GM18867 (cell line): Measurements from ENCODE around the gene MRPS34.

Experiments used
- ATAC-seq: cut with Tn5 transposase; IDR thresholded peaks from one replicate; pipeline ENCODE4 v1.9.1; 2021; ENCODE audit warnings: mild to moderate bottlenecking, moderate library complexity; ENCODE audit not compliant: unreplicated experiment

The MRPS34 gene

DNA sequence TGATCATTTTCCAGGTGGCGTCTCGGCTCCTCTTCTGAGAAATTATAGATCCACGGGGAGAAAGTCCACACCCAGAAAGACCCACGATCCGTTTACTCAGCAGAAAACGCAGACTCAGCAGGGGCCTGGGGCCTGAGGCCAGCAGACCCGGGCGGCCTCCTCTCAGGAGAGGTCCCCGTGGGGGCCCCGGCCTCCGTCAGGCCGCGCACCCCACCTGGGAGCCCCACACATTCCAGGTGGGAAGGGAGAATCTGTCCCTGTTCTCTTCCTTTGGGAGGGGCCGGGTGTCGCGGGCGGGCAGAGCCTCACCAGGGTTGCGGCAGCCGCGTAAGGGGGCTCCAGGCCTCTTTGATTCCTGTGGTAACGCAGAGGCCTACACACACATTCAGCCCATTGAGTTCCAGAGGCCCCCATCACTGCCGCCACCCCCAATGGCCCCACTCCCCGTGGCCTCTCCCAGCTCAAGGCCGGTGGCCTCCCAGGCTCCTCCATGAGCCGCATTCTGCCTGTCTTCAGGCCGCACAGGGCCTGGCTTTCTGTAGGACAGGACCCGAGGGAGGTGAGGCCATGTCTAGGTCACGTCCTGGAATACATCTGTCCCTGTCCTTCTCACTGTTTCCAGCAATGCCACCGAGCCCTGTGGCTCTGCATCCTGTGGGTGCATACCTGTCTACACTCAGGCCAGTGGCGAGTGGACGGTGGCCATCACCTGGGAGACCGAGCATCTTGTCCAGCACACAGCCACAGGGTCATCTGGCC is 22.2 kb upstream of the MRPS34 start:
- ATAC-seq, result no peak

DNA sequence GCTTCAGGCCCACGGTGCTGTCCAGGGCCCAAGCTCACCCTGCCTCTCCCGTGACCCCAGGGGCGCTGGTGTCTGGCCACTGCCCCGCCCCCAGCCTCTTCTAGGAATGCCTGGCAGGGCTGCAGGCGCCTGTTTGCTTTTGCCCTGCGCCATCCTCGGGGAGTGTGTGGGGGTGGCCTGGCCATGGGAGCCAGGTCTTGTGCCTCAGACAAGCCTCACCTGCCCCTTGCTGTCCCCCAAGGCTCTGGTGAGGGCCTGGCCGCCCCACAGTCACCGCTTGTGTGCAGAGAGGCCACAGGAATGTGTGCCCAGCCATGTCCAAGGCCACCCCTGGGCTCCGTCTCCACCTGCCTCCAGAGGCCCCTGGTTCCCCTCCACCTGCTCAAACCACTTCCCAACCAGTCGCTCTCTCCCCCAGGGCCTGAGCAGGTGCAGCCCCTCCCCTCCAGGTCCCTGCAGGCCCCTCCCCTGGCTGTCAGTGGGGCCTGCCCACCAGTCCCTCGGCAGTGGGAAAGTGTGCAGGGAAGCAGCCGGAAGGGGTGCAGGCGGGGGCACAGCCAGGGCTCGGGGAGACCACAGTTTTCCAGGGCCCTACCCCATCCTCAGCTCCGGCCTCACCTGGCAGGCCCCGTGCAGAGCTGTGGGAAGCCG is 21.4 kb upstream of the MRPS34 start:
- ATAC-seq, result no peak

DNA sequence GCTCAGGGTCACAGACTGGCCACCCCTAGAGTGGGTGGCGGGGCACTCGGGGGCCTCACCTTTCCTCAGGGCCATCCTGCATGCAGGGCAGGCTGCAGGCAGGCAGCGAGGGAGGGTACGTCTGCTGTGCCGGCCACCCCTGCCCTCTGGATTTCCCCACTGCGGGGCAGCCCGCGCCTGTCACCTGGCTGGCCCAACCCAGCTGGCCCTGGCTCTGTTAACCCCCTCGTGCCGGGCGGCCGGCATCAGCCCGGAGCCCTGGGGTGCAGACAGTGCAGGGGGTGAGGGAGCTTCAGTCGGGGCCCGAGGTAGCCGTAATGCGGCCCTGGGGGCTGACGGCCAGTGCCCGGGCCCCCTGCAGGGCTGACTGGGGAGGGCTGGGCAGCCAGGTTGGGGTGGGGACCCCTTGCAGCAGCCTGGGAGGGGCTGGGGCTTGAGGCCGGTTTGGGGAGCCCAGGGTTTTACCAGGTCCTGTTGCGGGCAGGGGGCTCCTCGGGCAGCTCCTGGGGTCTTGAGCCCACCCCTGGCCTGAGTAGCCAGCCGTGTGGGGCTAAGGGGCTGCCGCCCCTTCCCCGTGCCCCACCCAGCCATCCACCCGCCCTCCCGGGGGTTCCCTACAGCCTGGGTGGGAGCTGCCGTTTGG is 20.8 kb upstream of the MRPS34 start, which contains the start of gene IGFALS:
IGFALS (minus strand) TSS at position 128 of the 643 bp plus-strand sequence; CDS start at position 75, 53 bp downstream.
- ATAC-seq, result no peak

DNA sequence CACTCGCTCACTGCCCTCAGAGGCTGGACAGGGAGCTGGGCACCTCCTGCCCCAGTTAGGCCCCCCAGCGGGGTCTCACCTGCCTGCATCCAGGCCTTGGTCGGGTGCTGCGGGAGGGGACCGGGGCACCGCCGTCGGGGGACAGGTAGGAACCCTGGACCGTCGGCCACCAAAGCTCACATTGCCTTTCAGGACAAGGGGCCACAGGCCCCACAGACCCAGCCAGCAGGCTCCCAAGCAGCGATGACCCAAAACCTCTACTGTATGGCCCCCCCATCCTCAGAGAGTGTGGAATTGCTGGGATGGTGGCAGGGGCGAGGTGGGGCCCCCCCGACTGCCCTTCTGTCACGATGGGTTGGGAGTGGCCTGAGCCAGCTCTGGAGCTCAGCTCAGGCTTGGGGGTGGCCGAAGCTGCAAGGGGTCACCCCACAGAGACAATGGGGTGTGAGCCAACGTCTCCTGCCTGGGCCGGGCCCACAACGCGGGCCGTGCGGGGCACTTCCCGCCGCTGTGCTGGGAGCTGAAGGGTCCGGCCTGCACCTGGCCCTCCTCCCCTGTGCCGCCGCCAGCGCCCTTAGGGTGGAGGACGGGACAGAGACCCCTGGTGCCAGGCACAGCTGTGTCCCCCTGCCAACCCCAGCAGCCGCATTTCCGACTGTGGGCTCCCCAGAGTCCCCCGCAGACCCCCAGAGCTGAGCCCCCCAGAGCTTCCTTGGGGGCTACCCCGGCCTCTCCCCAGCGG is 20.1 kb upstream of the MRPS34 start:
- no peak for ATAC-seq

DNA sequence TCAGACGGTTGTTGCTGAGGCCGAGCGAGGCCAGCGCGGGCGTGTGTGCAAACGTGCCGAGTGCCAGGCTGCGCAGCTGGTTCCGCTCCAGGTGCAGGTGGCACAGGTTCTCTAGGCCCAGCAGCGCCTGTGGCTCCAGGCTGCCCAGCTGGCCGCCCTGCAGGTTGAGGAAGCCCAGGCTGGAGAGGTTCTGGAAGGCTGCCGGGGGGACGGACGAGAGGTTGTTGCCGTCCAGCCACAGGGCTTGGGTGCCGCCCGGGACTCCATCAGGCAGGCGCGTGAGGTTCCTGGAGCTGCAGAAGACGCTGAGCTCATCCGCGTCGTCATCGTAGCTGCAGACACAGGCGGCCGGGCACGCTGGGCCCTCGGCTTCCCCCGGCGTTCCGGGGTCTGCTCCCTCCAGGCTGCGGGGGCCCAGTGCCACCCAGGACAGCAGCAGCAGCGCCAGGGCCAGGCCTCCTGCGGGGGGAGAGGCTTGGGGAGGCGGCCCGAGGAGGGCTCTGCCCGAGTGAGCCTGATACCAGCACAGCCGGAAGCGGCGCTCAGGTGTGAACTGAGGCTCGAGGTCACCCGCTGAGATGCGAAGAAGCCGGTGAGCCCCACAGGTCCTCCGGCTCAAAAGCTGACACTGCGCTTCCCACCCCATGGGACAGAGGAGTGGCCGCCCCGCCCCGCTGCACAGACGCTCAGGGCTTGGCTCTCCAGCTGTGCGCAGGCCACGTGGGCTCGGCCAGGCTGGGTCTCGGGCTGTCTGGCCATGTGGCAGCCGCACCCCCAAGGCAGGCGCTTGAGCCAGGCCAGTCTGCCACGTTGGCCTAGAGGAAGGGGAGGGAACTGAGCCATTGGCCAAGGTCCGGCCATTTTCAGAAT is 19.2 kb upstream of the MRPS34 start:
- ATAC-seq, result no peak

DNA sequence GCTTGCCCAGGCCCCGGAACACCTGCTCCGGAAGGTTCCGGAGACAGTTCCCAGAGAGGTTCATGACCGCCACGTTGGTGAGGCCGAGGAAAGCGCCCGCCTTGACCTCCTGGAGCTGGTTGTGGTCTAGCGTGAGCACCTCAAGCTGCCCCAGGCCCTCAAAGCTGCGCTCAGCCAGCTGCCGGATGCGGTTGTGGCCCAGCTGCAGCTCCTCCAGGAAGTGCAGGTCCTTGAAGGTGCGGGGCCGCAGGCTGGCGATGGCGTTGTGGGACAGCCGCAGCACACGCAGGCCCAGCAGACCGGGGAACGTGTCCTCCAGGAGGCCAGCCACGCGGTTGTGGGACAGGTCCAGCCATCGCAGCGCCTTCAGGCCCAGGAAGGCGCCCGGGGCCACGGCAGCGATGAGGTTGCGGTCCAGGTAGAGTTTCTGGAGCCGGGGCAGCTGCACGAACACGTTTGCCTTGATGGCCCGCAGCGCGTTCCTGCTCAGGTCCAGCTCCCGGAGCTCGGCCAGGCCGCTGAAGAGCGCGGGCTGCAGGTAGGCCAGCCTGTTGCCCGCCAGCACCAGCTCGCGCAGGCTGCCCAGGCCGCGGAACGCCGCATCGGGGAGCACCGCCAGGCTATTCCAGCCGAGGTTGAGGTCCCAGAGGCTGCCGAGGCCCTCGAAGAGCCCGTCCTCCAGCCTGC is 18.5 kb upstream of the MRPS34 start:
- ATAC-seq, result no peak

DNA sequence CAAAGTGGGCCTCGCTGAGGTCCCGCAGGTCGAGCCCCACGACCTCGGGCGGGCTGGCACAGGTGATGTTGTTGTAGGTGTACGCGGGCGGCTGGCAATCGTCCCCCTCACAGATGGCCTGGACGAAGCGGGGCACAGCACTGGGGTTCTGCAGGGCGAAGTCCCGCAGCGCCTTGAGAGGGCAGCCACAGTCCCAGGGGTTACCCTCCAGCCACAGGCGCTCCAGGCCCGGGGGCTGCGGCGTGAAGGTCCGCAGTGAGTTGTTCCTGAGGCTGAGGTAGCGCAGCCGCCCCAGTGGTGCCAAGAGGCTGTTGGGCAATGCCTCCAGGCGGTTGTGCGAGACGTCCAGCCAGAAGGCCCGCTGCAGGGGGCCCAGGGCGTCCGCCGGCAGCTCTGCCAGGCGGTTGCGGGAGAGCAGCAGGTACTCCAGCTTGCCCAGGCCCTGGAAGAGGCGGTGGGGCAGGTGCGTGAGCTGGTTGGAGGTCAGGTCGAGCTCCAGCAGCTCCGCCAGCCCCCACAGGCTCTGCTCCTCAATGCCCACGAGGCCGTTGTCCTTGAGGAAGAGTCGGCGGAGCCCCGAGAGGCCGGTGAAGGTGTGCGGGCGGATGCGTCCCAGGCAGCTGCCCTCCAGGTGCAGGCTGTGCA is 17.8 kb upstream of the MRPS34 start:
- ATAC-seq, result no peak

DNA sequence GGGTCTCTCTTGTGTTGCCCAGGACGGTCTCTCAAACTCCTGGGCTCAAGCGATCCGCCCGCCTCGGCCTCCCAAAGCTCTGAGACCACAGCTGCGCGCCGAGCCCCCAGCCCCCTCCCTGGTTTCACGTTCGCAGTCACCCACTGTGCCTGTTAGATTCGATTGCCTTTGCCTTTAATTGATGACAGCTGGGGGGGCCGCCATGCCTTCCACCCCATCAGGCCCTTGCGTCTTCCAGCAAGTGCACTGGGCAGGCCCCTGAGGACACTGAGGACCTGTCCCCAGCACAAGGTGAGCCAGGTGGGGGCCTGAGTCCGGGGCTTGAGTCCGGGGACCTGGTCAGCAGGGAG is 17.3 kb upstream of the MRPS34 start:
- no peak for ATAC-seq

DNA sequence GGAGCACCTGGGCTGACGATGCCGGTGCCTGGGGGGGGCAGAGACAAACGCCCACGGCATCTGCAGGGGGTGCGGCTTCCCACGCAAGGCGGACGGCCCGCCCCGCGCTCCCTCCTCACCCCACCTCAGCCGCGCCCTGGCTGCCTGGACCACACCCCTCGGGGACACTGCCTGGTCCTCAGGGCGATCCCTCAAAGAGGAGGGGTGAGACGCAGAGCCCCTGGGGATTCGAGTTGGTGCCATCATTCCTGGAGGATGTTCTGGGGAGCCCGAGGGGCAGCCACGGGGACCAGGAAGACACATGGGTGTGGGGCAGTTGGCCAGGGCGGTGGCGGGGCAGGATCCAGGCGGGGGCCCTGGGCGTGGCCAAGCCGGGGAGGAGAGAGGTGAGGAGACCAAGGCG is 16.7 kb upstream of the MRPS34 start:
- ATAC-seq, result no peak

DNA sequence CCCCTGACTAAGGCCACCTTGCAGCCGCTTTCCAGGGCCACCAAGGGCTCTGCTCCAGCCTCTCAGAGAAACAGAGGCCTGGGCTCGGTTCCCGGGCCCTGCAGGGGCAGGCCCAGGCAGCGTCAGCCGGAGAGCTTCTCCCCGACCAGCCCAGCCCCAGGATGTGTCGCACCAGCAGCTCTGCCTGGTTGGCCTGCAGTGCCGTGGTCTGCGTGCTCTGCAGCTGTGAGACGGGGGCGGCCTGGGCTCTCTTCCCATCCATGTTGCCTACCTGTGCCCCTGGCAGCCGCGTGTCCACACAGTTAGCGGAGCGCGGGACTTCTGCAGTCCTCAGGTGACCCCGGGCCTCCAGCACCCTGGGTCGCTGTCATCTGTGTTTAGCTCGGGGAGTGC is 15.8 kb upstream of the MRPS34 start:
- ATAC-seq, result no peak

DNA sequence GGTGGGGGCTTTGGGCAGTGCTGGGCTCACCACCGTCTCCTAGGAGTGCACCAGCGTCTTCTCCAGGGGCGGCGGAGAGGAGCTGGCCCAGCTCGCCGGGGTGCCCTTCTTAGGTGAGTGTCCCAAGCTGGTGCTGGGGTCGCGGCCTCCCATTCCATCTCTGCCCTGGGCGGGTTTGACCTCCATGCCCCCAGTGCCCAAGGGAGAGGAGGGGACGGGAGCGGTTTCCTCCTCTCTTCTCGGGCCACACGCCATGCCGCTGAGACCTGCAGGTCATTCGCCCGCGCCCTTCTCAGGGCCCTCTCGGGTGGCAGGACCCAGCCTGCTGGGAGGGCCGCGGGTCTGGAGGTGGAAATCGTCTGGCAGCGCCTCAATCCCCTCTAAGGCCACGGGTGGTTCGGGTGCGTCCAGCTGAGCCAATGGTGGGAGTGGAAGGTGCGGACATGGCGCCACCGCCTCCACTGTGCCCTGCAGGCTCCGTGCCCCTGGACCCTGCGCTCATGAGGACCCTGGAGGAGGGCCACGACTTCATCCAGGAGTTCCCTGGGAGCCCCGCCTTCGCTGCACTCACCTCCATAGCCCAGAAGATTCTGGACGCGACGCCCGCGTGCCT is 15.3 kb upstream of the MRPS34 start:
- no peak for ATAC-seq

DNA sequence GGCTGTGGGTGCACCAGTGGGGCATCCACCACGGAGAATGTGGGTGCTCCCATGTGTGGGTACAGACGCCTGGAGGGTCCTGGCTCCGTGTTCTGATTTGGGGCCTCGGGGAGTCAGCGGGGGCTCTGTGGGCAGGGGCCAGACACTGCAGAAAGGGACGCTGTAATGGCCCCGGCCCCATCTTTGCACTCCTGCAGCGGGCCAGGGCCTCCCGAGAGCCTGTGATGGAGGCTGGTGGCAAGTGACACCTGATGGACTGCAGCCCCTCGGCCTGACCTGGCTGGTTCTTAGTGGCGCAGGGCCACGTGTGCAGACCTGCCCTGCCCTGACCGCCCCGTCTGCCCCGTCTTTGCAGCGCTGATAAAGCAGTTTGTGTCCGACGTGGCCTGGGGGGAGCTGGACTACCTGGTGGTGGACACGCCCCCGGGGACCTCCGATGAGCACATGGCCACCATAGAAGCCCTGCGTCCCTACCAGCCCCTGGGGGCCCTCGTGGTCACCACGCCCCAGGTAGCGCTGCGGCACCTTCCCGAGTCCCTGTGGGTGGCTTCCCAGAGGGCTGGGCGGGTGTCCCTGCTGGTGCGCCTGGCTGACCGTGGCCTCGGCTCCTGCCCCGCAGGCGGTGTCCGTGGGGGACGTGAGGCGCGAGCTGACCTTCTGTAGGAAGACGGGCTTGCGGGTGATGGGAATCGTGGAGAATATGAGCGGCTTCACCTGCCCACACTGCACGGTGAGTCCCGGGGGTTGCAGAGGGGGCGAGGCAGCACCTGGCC is 14.6 kb upstream of the MRPS34 start:
- ATAC-seq, result no peak

DNA sequence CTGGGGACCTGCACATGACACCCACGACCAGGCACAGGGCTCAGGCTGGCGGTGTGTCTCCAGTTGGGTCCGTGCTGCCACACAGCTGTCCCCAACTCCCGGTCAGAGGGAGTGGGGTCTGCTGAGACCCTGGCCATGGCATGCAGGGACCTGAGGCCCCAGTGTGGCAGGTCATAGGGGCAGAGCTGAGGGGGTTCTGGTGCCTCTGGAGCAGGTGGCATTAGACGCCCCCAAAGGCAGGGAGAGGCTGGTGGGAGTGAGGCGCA is 14.1 kb upstream of the MRPS34 start:
- ATAC-seq, result no peak

DNA sequence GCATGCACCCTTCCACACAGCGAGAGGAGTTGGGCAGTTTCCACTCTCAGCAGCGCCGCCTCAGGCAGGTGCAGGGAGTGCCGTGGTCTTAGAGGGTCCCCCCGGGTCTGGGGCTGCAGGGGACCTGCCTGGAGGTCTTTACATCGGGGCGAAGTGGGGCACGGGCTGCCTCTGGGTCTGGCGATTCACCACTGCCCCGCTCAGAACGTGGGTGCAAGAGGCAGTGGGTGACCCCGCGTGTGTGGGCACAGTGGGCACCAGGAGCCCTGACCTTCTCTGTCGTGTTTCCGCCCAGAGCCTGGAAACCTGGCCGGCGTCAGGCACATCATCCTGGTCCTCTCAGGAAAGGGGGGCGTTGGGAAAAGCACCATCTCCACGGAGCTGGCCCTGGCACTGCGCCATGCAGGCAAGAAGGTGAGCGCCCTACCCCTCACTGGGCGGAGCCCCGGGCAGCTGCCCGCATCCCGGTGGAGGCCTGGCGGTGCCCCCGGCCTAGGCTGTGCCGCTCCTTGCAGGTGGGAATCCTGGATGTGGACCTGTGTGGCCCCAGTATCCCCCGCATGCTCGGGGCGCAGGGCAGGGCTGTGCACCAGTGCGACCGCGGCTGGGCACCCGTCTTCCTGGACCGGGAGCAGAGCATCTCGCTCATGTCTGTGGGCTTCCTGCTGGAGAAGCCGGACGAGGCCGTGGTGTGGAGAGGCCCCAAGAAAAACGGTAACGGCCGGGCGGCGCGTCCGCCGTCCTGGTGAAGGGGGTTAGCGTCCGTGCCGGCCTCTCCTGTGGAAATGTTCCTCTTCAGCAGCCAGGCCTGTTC is 13.5 kb upstream of the MRPS34 start:
- no peak for ATAC-seq

DNA sequence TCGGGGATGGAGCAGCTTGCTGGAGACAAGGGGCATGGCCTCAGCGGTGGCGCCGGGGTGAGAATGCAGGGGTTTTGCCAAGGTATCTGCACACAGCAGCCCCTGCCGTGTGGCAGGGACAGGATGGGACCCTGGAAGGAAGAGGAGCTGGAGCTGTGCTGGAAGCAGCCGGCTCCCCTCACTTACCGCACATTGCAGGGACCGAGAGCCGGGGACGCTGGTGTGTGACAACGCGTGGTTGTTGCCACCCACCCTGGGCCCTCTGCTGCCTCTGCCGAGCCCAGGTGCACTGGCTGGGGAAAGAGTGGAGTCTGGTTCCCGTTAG is 12.9 kb upstream of the MRPS34 start:
- no peak for ATAC-seq

DNA sequence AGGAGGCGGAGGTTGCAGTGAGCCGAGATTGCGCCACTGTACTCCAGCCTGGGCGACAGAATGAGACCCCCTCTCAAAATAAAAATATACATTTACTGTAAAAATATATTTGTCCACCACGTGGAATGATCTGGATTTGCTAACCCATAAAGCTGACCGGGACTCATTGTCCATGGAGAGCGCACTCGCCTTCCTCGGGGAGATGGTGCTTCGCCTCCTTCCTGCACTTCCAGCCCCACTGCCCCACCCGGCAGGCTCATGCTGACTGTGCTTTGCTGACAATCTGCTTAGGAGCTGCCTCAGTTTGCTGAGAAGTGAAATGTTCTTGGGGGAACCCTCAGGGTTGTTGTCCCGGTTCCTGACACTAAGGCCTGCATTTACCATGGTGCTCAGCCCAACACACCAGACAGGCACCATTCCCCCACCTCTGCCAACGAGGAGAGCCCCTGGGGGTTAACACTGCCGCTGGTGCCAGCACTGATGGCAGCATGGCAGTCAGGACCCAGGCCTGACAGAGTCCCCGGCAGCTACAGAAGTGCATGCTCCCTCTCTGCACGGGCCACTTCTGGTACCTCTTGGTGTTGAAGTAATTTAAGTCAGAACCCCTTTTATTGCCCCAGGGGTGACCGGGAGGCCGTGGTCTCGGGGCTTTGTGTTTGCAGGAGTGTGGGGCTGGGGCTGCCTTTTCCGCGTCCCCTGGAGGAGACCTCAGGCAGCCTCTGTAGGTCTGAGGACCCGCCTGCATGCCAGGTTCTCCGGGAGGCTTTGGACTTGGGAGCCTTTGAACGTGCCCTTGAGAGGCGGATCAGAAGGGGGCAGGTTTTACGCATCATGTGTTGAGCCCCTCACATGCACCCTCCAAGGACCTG is 12.3 kb upstream of the MRPS34 start:
- ATAC-seq, result no peak
